IMR-90 (cell line): ENCODE results near the gene STAG1. TPM values are rescaled to one million over a fixed set of nuclear protein-coding genes. Genes with fewer than 3 reads are reported as not detected.

ENCODE experiments used
- ATAC-seq: fragments of 200-7000 bp; cut with Tn5 transposase; 2 replicates; pipeline ENCODE4 v1.9.1; 2020; ENCODE audit warnings: low read depth, mild to moderate bottlenecking, moderate library complexity
- BruUV-seq: library from RNA; stranded (reverse); fragments of 400-500 nt; replicated peaks from 2 replicates; lab custom pipeline; 2021; lab: Mats Ljungman, UMichigan
- CTCF ChIA-PET: fragments of 300-600 bp; formaldehyde crosslinking; extraction: SDS; loops from one replicate; lab custom pipeline; 2021; ENCODE audit warnings: antibody characterized with exemption; lab: Yijun Ruan, JAX
- POLR2A ChIA-PET: fragments of 300-600 bp; sonication (Branson Sonifier 250); formaldehyde crosslinking; loops from one replicate; lab custom pipeline; 2022; ENCODE audit warnings: antibody characterized with exemption; ENCODE audit not compliant: unreplicated experiment; lab: Charles Lee
- DNase-seq: peaks from one replicate; pipeline ENCODE4 v3.0.0; 2013
- H2AFZ ChIP-seq: replicated peaks from 2 replicates; pipeline ENCODE3; 2013; ENCODE audit warnings: low read length, mild to moderate bottlenecking; ENCODE audit not compliant: poor library complexity
- H2AK5ac ChIP-seq: 2 replicates; pipeline ENCODE4 v1.6.1; 2013; ENCODE audit warnings: low read depth, low read length, inconsistent platforms
- H2AK9ac ChIP-seq: replicated peaks from 2 replicates; pipeline ENCODE3; 2013; ENCODE audit warnings: mild to moderate bottlenecking, low read depth, low read length, moderate library complexity; ENCODE audit not compliant: poor library complexity
- H2BK120ac ChIP-seq: 2 replicates; pipeline ENCODE4 v1.6.1; 2013; ENCODE audit warnings: low read depth, low read length, inconsistent platforms
- H2BK15ac ChIP-seq: 3 replicates; pipeline ENCODE4 v1.6.1; 2013; ENCODE audit warnings: low read depth, low read length, inconsistent platforms
- H2BK20ac ChIP-seq: 2 replicates; pipeline ENCODE4 v1.6.1; 2013; ENCODE audit warnings: low read depth, mild to moderate bottlenecking, inconsistent platforms, low read length, moderate library complexity
- H2BK5ac ChIP-seq: 2 replicates; pipeline ENCODE4 v1.6.1; 2013; ENCODE audit warnings: mild to moderate bottlenecking, low read depth, low read length, inconsistent platforms; ENCODE audit not compliant: poor library complexity, severe bottlenecking
- H3K14ac ChIP-seq: replicated peaks from 2 replicates; pipeline ENCODE4 v1.6.1; 2013; ENCODE audit warnings: low read depth, low read length, inconsistent platforms
- H3K18ac ChIP-seq: 2 replicates; pipeline ENCODE4 v1.6.1; 2013; ENCODE audit warnings: low read depth, low read length, control low read depth
- H3K23ac ChIP-seq: 2 replicates; pipeline ENCODE4 v1.6.1; 2013; ENCODE audit warnings: low read depth, low read length, inconsistent platforms
- H3K27ac ChIP-seq: 2 replicates; pipeline ENCODE4 v1.5.1; 2013; ENCODE audit warnings: mild to moderate bottlenecking, control low read depth, low read length; ENCODE audit not compliant: insufficient read depth
- H3K27me3 ChIP-seq: 2 replicates; pipeline ENCODE4 v1.6.1; 2013; ENCODE audit warnings: low read length; ENCODE audit not compliant: control insufficient read depth, insufficient read depth
- H3K36me3 ChIP-seq: 2 replicates; pipeline ENCODE4 v1.6.1; 2013; ENCODE audit warnings: low read length, mixed read lengths; ENCODE audit not compliant: control insufficient read depth, insufficient read depth
- H3K4ac ChIP-seq: 2 replicates; pipeline ENCODE4 v1.6.1; 2013; ENCODE audit warnings: low read depth, low read length, inconsistent platforms
- H3K4me1 ChIP-seq: 2 replicates; pipeline ENCODE4 v1.6.1; 2013; ENCODE audit warnings: low read length, mixed read lengths; ENCODE audit not compliant: control insufficient read depth, insufficient read depth
- H3K4me2 ChIP-seq: 2 replicates; pipeline ENCODE4 v1.6.1; 2013; ENCODE audit warnings: low read depth, mild to moderate bottlenecking, control low read depth, low read length, moderate library complexity
- H3K4me3 ChIP-seq: 2 replicates; pipeline ENCODE4 v1.5.1; 2013; ENCODE audit warnings: low read depth, mild to moderate bottlenecking, control low read depth, low read length, moderate library complexity; ENCODE audit not compliant: insufficient read depth
- H3K56ac ChIP-seq: 2 replicates; pipeline ENCODE4 v1.6.1; 2013; ENCODE audit warnings: low read length, inconsistent platforms; ENCODE audit not compliant: insufficient read depth; ENCODE audit errors: extremely low read depth
- H3K79me1 ChIP-seq, 2 experiments: 2 replicates each; pipeline ENCODE4 v1.6.1; 2013; ENCODE audit warnings: low read length in 2 of 2, inconsistent platforms in 1 of 2, low read depth in 1 of 2
- H3K9ac ChIP-seq: 2 replicates; pipeline ENCODE4 v1.6.1; 2013; ENCODE audit warnings: low read depth, low read length, control low read depth
- H3K9me1 ChIP-seq: 2 replicates; pipeline ENCODE4 v1.6.1; 2013; ENCODE audit warnings: low read length, inconsistent platforms; ENCODE audit not compliant: insufficient read depth
- H3K9me3 ChIP-seq: 2 replicates; pipeline ENCODE4 v1.6.1; 2013; ENCODE audit warnings: low read length; ENCODE audit not compliant: control insufficient read depth, insufficient read depth
- H4K20me1 ChIP-seq: 2 replicates; pipeline ENCODE4 v1.6.1; 2013; ENCODE audit warnings: low read length, inconsistent platforms; ENCODE audit not compliant: insufficient read depth
- H4K5ac ChIP-seq: 2 replicates; pipeline ENCODE4 v1.6.1; 2013; ENCODE audit warnings: mild to moderate bottlenecking, low read depth, low read length, control low read depth
- H4K8ac ChIP-seq, 2 experiments: 2 replicates each; pipeline ENCODE4 v1.6.1; 2013; ENCODE audit warnings: low read depth in 2 of 2, low read length in 2 of 2, control low read depth in 1 of 2, inconsistent platforms in 1 of 2
- H4K91ac ChIP-seq: 2 replicates; pipeline ENCODE4 v1.6.1; 2013; ENCODE audit warnings: low read depth, low read length, inconsistent platforms; ENCODE audit not compliant: insufficient read depth
- BHLHE40 ChIP-seq: fragments of 150-350 bp; IDR thresholded peaks from 2 replicates; pipeline ENCODE4 v1.6.1; 2016; ENCODE audit warnings: mild to moderate bottlenecking, low read depth, low read length
- CEBPB ChIP-seq: IDR thresholded peaks from 2 replicates; pipeline ENCODE4 v1.6.1; 2012; ENCODE audit warnings: low read depth, low read length, improper control_type of control experiment
- CHD1 ChIP-seq: IDR thresholded peaks from 2 replicates; pipeline ENCODE4 v1.6.1; 2012; ENCODE audit warnings: low read depth, low read length, improper control_type of control experiment
- CTCF ChIP-seq: conservative IDR thresholded peaks from 2 replicates; pipeline ENCODE4 v1.5.1; 2012; ENCODE audit warnings: mild to moderate bottlenecking, low read depth, low read length, improper control_type of control experiment
- ELK1 ChIP-seq: fragments of 150-350 bp; IDR thresholded peaks from 2 replicates; pipeline ENCODE4 v1.6.1; 2016; ENCODE audit warnings: low read depth, mild to moderate bottlenecking, low read length, moderate library complexity, borderline replicate concordance
- FOS ChIP-seq: fragments of 150-350 bp; IDR thresholded peaks from 2 replicates; pipeline ENCODE4 v1.6.1; 2016; ENCODE audit warnings: low read depth, low read length
- MAFK ChIP-seq: IDR thresholded peaks from 2 replicates; pipeline ENCODE4 v1.6.1; 2012; ENCODE audit warnings: low read depth, low read length, improper control_type of control experiment
- MAZ ChIP-seq: IDR thresholded peaks from 2 replicates; pipeline ENCODE4 v1.6.1; 2012; ENCODE audit warnings: low read depth, mild to moderate bottlenecking, low read length, improper control_type of control experiment, moderate library complexity, borderline replicate concordance
- MXI1 ChIP-seq: IDR thresholded peaks from 2 replicates; pipeline ENCODE4 v1.6.1; 2012; ENCODE audit warnings: low read depth, mild to moderate bottlenecking, low read length, moderate library complexity, borderline replicate concordance
- NFE2L2 ChIP-seq: fragments of 150-350 bp; IDR thresholded peaks from 2 replicates; pipeline ENCODE4 v1.6.1; 2016; ENCODE audit warnings: low read depth, mild to moderate bottlenecking, low read length
- POLR2A ChIP-seq: IDR thresholded peaks from 2 replicates; pipeline ENCODE4 v1.6.1; 2012; ENCODE audit warnings: mild to moderate bottlenecking, low read depth, low read length
- RAD21 ChIP-seq: IDR thresholded peaks from 2 replicates; pipeline ENCODE4 v1.6.1; 2012; ENCODE audit warnings: low read length, improper control_type of control experiment
- RCOR1 ChIP-seq: IDR thresholded peaks from 2 replicates; pipeline ENCODE4 v1.6.1; 2012; ENCODE audit warnings: mild to moderate bottlenecking, low read length, improper control_type of control experiment; ENCODE audit not compliant: insufficient replicate concordance
- RFX5 ChIP-seq: IDR thresholded peaks from 2 replicates; pipeline ENCODE4 v1.8.0; 2012; ENCODE audit warnings: low read depth, mild to moderate bottlenecking, low read length, moderate library complexity
- SMC3 ChIP-seq: fragments of 150-350 bp; IDR thresholded peaks from 2 replicates; pipeline ENCODE4 v1.6.1; 2016; ENCODE audit warnings: low read depth, mild to moderate bottlenecking, antibody characterized with exemption, low read length, moderate library complexity
- USF2 ChIP-seq: fragments of 150-350 bp; IDR thresholded peaks from 2 replicates; pipeline ENCODE4 v1.6.1; 2017; ENCODE audit warnings: mild to moderate bottlenecking, antibody characterized with exemption, low read length, low read depth
- dilution Hi-C: fragments of 300-500 bp; cut with HindIII; formaldehyde crosslinking; loops from one replicate; pipeline ENCODE4 v1.14.3; 2018; ENCODE audit warnings: low sequenced_read_pairs; ENCODE audit not compliant: unreplicated experiment
- in situ Hi-C: fragments of 300-500 bp; cut with MboI; formaldehyde crosslinking; loops from 3 replicates; pipeline ENCODE4 v1.14.3; 2019; ENCODE audit warnings: low sequenced_read_pairs, inconsistent platforms, mixed read lengths
- intact Hi-C: fragments of 100-400 bp; cut with micrococcal nuclease; formaldehyde crosslinking; loops from 2 replicates; pipeline ENCODE4 v1.10.0; 2022
- polyA plus RNA-seq, 3 experiments: library from polyadenylated mRNA; depleted of rRNA; stranded (reverse); fragments of >200 nt; gene quantifications; 2 replicates each; pipeline ENCODE4 v1.2.3, GENCODE V29; 2012; ENCODE audit warnings: low replicate concordance in 1 of 3
- total RNA-seq: library from RNA; depleted of rRNA; stranded (reverse); fragments of >200 nt; gene quantifications from 2 replicates; pipeline ENCODE4 v1.2.3, GENCODE V29; 2012

The STAG1 gene
- total and polyA plus RNA-seq, 2 of the 4 experiments (the other 2 are of a cell fraction): 9.6 to 32.3 TPM

- no peak overlapping the region for H3K4ac ChIP-seq
Measured at GRCh38 chr3:136745916-136746315, 6.3 kb downstream of the STAG1 start.

More at GRCh38 chr3:136745916-136746315, 6.3 kb downstream of the STAG1 start:
- Histone ChIP-seq H3K9ac (no peak overlapping the region), H4K91ac (no peak overlapping the region), H3K4me3 (no peak overlapping the region), H2BK20ac (no peak overlapping the region), H2AFZ (no peak overlapping the region), H3K14ac (no peak overlapping the region), H2BK15ac (no peak overlapping the region), H3K36me3 (0 out of 2 replicates have a peak, but pooled peaks cover 2% of the 10 kb centered on the region), H3K79me1 (peaks cover 4 to 45% of the 10 kb centered on the region in 2 experiments), H3K9me3 (0 out of 2 replicates have a peak, but pooled peaks cover 2% of the 10 kb centered on the region), H2BK5ac (no peak overlapping the region), H3K27ac (no peak overlapping the region), H3K23ac (no peak overlapping the region), H3K4me2 (no peak overlapping the region), H3K56ac (no peak overlapping the region), H4K8ac (no peak overlapping the region), H2AK5ac (no peak overlapping the region), H2AK9ac (no peak overlapping the region), H4K20me1 (peaks cover 4% of the 10 kb centered on the region; the same call in 1 of the 2 replicates), H3K4me1 (peaks cover 3% of the 10 kb centered on the region), H3K9me1 (peaks cover 10% of the 10 kb centered on the region), H3K27me3 (no peaks in the 10 kb centered on the region), H3K18ac (no peak overlapping the region), H4K5ac (no peak overlapping the region), H2BK120ac (no peak overlapping the region)
- in situ Hi-C loops (loop anchor here (10.0 kb wide), 1 partner anchor 351 kb away; no protein-coding TSS in a partner anchor), intact Hi-C loops (loop anchor here (10.0 kb wide), 1 partner anchor 121 kb away; no protein-coding TSS in a partner anchor), dilution Hi-C loops (no loop called here)
- TF ChIP-seq SMC3 (no peak), FOS (no peak), MXI1 (no peak), ELK1 (no peak), CEBPB (no peak), BHLHE40 (no peak), CTCF (no peak), MAZ (no peak), NFE2L2 (no peak), RFX5 (no peak), MAFK (no peak), RCOR1 (no peak), CHD1 (no peak), POLR2A (no peak), USF2 (no peak), RAD21 (no peak)
- no peak for DNase-seq
- ChIA-PET CTCF (interaction anchor here (0.5 to 0.7 kb wide), 2 partner anchors 94 to 348 kb away, joined by 3 to 6 read pairs; no protein-coding TSS in a partner anchor), POLR2A (no interaction called here)
- no peak for ATAC-seq
- BruUV-seq: no TSS peak
